Coronary artery (tissue), 2 donors: ENCODE results near the gene TEKT3.
A peak's percentile ranks its signal among the peaks of the same experiment; 100 is the strongest.

Experiments used
- DNase-seq: peaks from one replicate; pipeline ENCODE4 v3.0.0-alpha.2; 2017; ENCODE audit warnings: low spot score
- H3K27ac ChIP-seq, 2 donors: fragments of 200-600 bp; sonication (generic); one replicate each; pipeline ENCODE4 v1.5.1; 2016 to 2019
- H3K4me3 ChIP-seq: fragments of 200-600 bp; sonication (generic); 2 replicates; pipeline ENCODE4 v1.5.1; 2016; ENCODE audit warnings: mild to moderate bottlenecking, moderate library complexity
- CTCF ChIP-seq: fragments of 200-600 bp; sonication (generic); IDR thresholded peaks from one replicate; pipeline ENCODE4 v1.5.1; 2019; ENCODE audit warnings: antibody characterized with exemption

The TEKT3 gene

GRCh38 chr17:15290605-15291004, 50.8 kb downstream of the TEKT3 start:
- no peak overlapping the region for H3K27ac ChIP-seq
- no peak for DNase-seq
- no peak for TF ChIP-seq CTCF

GRCh38 chr17:15289285-15290183, 51.9 kb downstream of the TEKT3 start:
- H3K27ac ChIP-seq, result no peak overlapping the region
- H3K4me3 ChIP-seq, result no peak overlapping the region
- TF ChIP-seq CTCF, result no peak
- DNase-seq, result no peak

More at GRCh38 chr17:15290605-15291004, 50.8 kb downstream of the TEKT3 start:
- no peak overlapping the region for H3K4me3 ChIP-seq

- TF ChIP-seq CTCF, result no peak
- Histone ChIP-seq H3K4me3 (no peak overlapping the region), H3K27ac (no peak overlapping the region)
- no peak for DNase-seq
Measured at GRCh38 chr17:15288859-15289258, 52.5 kb downstream of the TEKT3 start.

GRCh38 chr17:15287538-15288267, 53.7 kb downstream of the TEKT3 start:
- DNase-seq, result no peak
- H3K27ac ChIP-seq, result peak overlapping the region in 1 of 2 donors; percentile 42
- no peak overlapping the region for H3K4me3 ChIP-seq

GRCh38 chr17:15285466-15285865, 55.9 kb downstream of the TEKT3 start:
- no peak for TF ChIP-seq CTCF

More at GRCh38 chr17:15287538-15288267, 53.7 kb downstream of the TEKT3 start:
- TF ChIP-seq CTCF, result no peak

GRCh38 chr17:15284537-15284936, 56.9 kb downstream of the TEKT3 start:
- Histone ChIP-seq H3K27ac (no peak overlapping the region), H3K4me3 (no peak overlapping the region)
- no peak for DNase-seq
- no peak for TF ChIP-seq CTCF

More at GRCh38 chr17:15285466-15285865, 55.9 kb downstream of the TEKT3 start:
- no peak for DNase-seq
- Histone ChIP-seq H3K4me3 (no peak overlapping the region), H3K27ac (no peak overlapping the region)
